ENCODE results near the gene C16orf46.

The C16orf46 gene

DNA sequence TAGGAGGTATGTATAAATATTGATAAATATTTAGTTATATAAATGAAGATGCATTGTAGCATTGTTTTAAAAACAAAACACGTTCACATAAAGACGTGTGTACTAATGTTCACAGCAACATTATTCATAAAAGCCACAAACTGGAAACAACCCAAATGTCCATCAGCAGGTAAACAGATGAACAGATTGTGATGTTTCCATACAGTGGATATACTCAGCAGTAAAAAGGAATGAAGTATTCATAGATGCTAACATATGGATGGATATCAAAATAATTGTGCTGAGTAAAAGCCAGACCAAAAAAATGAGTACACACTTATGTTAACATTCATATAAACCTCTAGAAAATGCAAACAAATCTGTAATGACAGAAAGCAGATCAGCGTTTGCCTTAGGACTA, 64.1 kb downstream of the C16orf46 start:
- no peak for DNase-seq

Measured in kidney glomerular epithelial cell (primary cell).